Measurements from ENCODE around the gene C1orf232. TPM values are rescaled to one million over a fixed set of nuclear protein-coding genes. Genes with fewer than 3 reads are reported as not detected.

Gene C1orf232
- total RNA-seq, 1 experiment from 2014 or later = not detected

DNA sequence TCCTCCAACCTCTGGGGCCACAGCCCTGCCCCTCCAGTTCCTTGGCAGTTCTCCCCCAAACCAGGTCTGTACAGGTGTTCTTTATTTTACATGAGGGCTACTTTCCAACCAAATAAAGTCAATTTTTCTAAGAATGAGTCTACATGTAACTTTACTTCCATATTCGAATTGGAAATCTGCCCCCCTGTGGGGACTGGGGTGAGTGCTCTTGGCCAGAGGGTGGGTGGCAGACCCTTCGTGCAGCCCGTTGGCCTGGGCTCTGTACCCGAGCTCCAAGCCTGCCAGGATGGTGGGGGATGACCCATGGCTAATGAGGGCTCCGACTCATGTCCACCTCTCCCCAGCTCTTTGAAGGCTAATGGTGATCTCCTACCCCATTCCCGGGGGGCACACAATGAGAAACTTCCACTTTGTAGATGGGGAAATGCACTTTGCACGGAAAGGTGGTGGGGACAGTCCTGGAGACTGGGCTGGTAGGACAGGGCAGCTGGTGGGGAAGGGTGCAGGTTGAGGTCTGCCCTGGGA is 21.1 kb upstream of the C1orf232 start:
- Histone ChIP-seq H3K27me3 (replicated peaks; ENCODE audit: control insufficient read depth, insufficient read depth, low read length) (no peaks in the 10 kb centered on the region), H3K9me3 (no peaks in the 10 kb centered on the region), H3K36me3 (ENCODE audit: control insufficient read depth, insufficient read depth, low read length) (no peaks in the 10 kb centered on the region; the same call in 1 of the 2 replicates), H3K4me1 (no peaks in the 10 kb centered on the region), H3K4me3 (ENCODE audit: low read depth, low read length) (no peak overlapping the region)
- Mint-ChIP-seq H3K9me3 (ENCODE audit: unreplicated experiment) (no peaks in the 10 kb centered on the region), H3K4me1 (ENCODE audit: low read depth, unreplicated experiment) (peaks cover 14% of the 10 kb centered on the region), H3K36me3 (ENCODE audit: insufficient read depth, unreplicated experiment) (peaks cover 5% of the 10 kb centered on the region), H3K4me3 (ENCODE audit: unreplicated experiment) (no peak overlapping the region), H3K27me3 (ENCODE audit: insufficient read depth, unreplicated experiment) (no peaks in the 10 kb centered on the region), H3K27ac (ENCODE audit: unreplicated experiment) (no peak overlapping the region)
- DNase-seq = no peak
- no TSS peak for BruUV-seq (replicated peaks)
- ChIA-PET POLR2A (no interaction called here), CTCF (interaction anchor here (0.6 to 2.9 kb wide), 8 partner anchors 12 to 169 kb away, joined by 3 to 36 read pairs (median 4); partner anchors contain the start of genes CEP85, CNKSR1 and ZNF593)
- intact Hi-C loops (cut with micrococcal nuclease; ENCODE audit: unreplicated experiment) = loop anchor here (5.0 kb wide), 1 partner anchor 42 kb away; the partner anchor contains the start of gene CEP85
- TF ChIP-seq, protein P1, sequence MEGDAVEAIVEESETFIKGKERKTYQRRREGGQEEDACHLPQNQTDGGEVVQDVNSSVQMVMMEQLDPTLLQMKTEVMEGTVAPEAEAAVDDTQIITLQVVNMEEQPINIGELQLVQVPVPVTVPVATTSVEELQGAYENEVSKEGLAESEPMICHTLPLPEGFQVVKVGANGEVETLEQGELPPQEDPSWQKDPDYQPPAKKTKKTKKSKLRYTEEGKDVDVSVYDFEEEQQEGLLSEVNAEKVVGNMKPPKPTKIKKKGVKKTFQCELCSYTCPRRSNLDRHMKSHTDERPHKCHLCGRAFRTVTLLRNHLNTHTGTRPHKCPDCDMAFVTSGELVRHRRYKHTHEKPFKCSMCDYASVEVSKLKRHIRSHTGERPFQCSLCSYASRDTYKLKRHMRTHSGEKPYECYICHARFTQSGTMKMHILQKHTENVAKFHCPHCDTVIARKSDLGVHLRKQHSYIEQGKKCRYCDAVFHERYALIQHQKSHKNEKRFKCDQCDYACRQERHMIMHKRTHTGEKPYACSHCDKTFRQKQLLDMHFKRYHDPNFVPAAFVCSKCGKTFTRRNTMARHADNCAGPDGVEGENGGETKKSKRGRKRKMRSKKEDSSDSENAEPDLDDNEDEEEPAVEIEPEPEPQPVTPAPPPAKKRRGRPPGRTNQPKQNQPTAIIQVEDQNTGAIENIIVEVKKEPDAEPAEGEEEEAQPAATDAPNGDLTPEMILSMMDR (IDR thresholded peaks at IDR 0.05; ENCODE audit: insufficient read depth in 1 of 2, low read depth in 1 of 2, low read length in 1 of 2, severe bottlenecking in 1 of 2, unreplicated experiment in 1 of 2) = no peak

DNA sequence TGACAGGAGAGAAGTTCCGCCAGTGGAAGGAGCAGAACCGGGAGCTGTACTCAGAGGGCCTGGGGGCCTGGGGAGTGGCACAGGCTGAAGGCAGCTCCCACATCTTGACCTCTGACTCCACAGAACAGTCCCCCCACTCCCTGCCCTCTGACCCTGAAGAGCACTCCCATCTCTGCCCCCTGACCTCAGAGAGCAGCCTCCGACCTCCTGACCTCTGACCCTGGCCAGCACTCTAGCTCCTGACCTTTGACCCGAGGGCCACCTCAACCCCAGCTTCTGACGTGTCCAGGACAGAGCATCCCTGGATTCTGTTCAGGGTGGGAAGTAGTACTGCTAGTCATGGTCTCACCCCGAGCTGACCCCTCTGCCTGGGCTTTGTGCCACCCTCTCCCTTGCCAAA is 20.6 kb upstream of the C1orf232 start:
- Mint-ChIP-seq H3K4me1 (ENCODE audit: low read depth, unreplicated experiment) (peaks cover 14% of the 10 kb centered on the region), H3K27me3 (ENCODE audit: insufficient read depth, unreplicated experiment) (no peaks in the 10 kb centered on the region), H3K27ac (ENCODE audit: unreplicated experiment) (no peak overlapping the region), H3K36me3 (ENCODE audit: insufficient read depth, unreplicated experiment) (peaks cover 5% of the 10 kb centered on the region), H3K9me3 (ENCODE audit: unreplicated experiment) (no peaks in the 10 kb centered on the region), H3K4me3 (ENCODE audit: unreplicated experiment) (no peak overlapping the region)
- no peaks in the 10 kb centered on the region for H3K4me1 ChIP-seq
- BruUV-seq (replicated peaks) = no TSS peak
- no peak for DNase-seq
- ChIA-PET POLR2A (no interaction called here), CTCF (interaction anchor here (1.5 to 2.9 kb wide), 2 partner anchors 12 to 45 kb away, joined by 4 to 36 read pairs; partner anchors contain the start of genes CEP85 and CNKSR1)
- H3K9me3 ChIP-seq = no peaks in the 10 kb centered on the region
- TF ChIP-seq, protein P1 (IDR thresholded peaks at IDR 0.05; ENCODE audit: insufficient read depth in 1 of 2, low read depth in 1 of 2, low read length in 1 of 2, severe bottlenecking in 1 of 2, unreplicated experiment in 1 of 2) = no peak
- intact Hi-C loops (cut with micrococcal nuclease; ENCODE audit: unreplicated experiment) = no loop called here
- no peaks in the 10 kb centered on the region; the same call in 1 of the 2 replicates for H3K36me3 ChIP-seq (ENCODE audit: control insufficient read depth, insufficient read depth, low read length)
- H3K27me3 ChIP-seq (replicated peaks; ENCODE audit: control insufficient read depth, insufficient read depth, low read length) = no peaks in the 10 kb centered on the region
- H3K4me3 ChIP-seq (ENCODE audit: low read depth, low read length) = no peak overlapping the region

DNA sequence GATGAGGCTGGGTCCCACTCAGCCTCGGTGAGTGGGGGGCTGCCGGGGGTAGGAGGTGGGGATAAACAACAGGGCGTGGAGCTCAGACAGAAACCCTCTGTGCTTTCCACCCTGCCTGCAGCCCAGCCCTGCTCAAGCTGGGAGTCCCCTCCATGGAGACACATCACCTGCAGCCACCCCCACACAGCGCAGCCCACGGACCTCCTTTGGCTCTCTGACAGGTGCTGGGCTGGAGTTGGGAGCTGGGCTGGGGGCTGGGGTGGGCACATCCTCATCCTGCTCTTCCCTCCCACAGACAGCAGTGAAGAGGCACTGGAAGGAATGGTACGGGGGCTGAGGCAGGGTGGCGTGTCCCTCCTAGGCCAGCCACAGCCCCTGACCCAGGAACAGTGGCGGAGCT is 19.7 kb upstream of the C1orf232 start:
- intact Hi-C loops (cut with micrococcal nuclease; ENCODE audit: unreplicated experiment) = no loop called here
- TF ChIP-seq, protein P1 (IDR thresholded peaks at IDR 0.05; ENCODE audit: insufficient read depth in 1 of 2, low read depth in 1 of 2, low read length in 1 of 2, severe bottlenecking in 1 of 2, unreplicated experiment in 1 of 2) = no peak
- H3K9me3 ChIP-seq = no peaks in the 10 kb centered on the region
- H3K4me3 ChIP-seq (ENCODE audit: low read depth, low read length) = no peak overlapping the region
- Mint-ChIP-seq H3K27ac (ENCODE audit: unreplicated experiment) (no peak overlapping the region), H3K36me3 (ENCODE audit: insufficient read depth, unreplicated experiment) (peaks cover 5% of the 10 kb centered on the region), H3K27me3 (ENCODE audit: insufficient read depth, unreplicated experiment) (no peaks in the 10 kb centered on the region), H3K9me3 (ENCODE audit: unreplicated experiment) (no peaks in the 10 kb centered on the region), H3K4me3 (ENCODE audit: unreplicated experiment) (no peak overlapping the region), H3K4me1 (ENCODE audit: low read depth, unreplicated experiment) (peaks cover 14% of the 10 kb centered on the region)
- H3K27me3 ChIP-seq (replicated peaks; ENCODE audit: control insufficient read depth, insufficient read depth, low read length) = no peaks in the 10 kb centered on the region
- ChIA-PET POLR2A (no interaction called here), CTCF (interaction anchor here (2.9 kb wide), 1 partner anchor 46 kb away, joined by 36 read pairs; the partner anchor contains the start of gene CEP85)
- DNase-seq = no peak
- H3K4me1 ChIP-seq = no peaks in the 10 kb centered on the region
- BruUV-seq (replicated peaks) = no TSS peak
- no peaks in the 10 kb centered on the region; the same call in 1 of the 2 replicates for H3K36me3 ChIP-seq (ENCODE audit: control insufficient read depth, insufficient read depth, low read length)
